GM23338 (cell line): Measurements from ENCODE around the gene ZSWIM1. TPM values are rescaled to one million over a fixed set of nuclear protein-coding genes. Genes with fewer than 3 reads are reported as not detected.

Source experiments
- ATAC-seq: fragments of 200-7000 bp; cut with Tn5 transposase; 3 replicates; pipeline ENCODE4 v1.9.1; 2020
- DNase-seq: peaks from one replicate; pipeline ENCODE4 v3.0.0-alpha.2; 2015; ENCODE audit warnings: low spot score
- H2AFZ ChIP-seq: fragments of 200-600 bp; sonication (generic); 2 replicates; pipeline ENCODE4 v1.8.0; 2016; ENCODE audit warnings: antibody characterized with exemption, mild to moderate bottlenecking, moderate library complexity
- H3F3A ChIP-seq: fragments of 200-600 bp; sonication (generic); replicated peaks from 2 replicates; pipeline ENCODE4 v1.8.0; 2017; ENCODE audit warnings: antibody characterized with exemption, mixed run types, low read depth
- H3K27ac ChIP-seq: fragments of 200-600 bp; sonication (generic); 2 replicates; pipeline ENCODE4 v1.6.1; 2016; ENCODE audit warnings: low read depth
- H3K27me3 ChIP-seq: fragments of 200-600 bp; sonication (generic); 2 replicates; pipeline ENCODE4 v1.8.0; 2016; ENCODE audit warnings: mild to moderate bottlenecking, mixed run types, moderate library complexity; ENCODE audit not compliant: insufficient read depth
- H3K36me3 ChIP-seq: fragments of 200-600 bp; sonication (generic); 2 replicates; pipeline ENCODE4 v1.8.0; 2016; ENCODE audit warnings: mild to moderate bottlenecking; ENCODE audit not compliant: insufficient read depth
- H3K4me1 ChIP-seq: fragments of 200-600 bp; sonication (generic); 2 replicates; pipeline ENCODE4 v1.8.0; 2016; ENCODE audit warnings: mild to moderate bottlenecking, moderate library complexity; ENCODE audit not compliant: insufficient read depth
- H3K4me2 ChIP-seq: fragments of 200-600 bp; sonication (generic); 2 replicates; pipeline ENCODE4 v1.7.1; 2017; ENCODE audit warnings: mixed run types
- H3K4me3 ChIP-seq: fragments of 200-600 bp; sonication (generic); 2 replicates; pipeline ENCODE4 v1.6.1; 2016; ENCODE audit warnings: mixed run types
- H3K79me2 ChIP-seq: fragments of 200-600 bp; sonication (generic); replicated peaks from 2 replicates; pipeline ENCODE4 v1.8.0; 2017; ENCODE audit warnings: mild to moderate bottlenecking; ENCODE audit not compliant: insufficient read depth
- H3K9me2 ChIP-seq: fragments of 200-600 bp; sonication (generic); 2 replicates; pipeline ENCODE4 v1.8.0; 2017; ENCODE audit not compliant: insufficient read depth
- H4K20me1 ChIP-seq: fragments of 200-600 bp; sonication (generic); replicated peaks from 2 replicates; pipeline ENCODE4 v1.8.0; 2017; ENCODE audit warnings: mild to moderate bottlenecking; ENCODE audit not compliant: insufficient read depth
- H3K27ac Mint-ChIP-seq: 2 replicates; pipeline ENCODE4 v1.8.0; 2020; ENCODE audit warnings: inconsistent platforms, mild to moderate bottlenecking, moderate library complexity, mixed read lengths
- H3K27me3 Mint-ChIP-seq: 3 replicates; pipeline ENCODE4 v1.8.0; 2022; ENCODE audit warnings: low read depth, mild to moderate bottlenecking, moderate library complexity, mixed read lengths, inconsistent platforms; ENCODE audit not compliant: insufficient read depth, poor library complexity
- H3K36me3 Mint-ChIP-seq: 3 replicates; pipeline ENCODE4 v1.8.0; 2021; ENCODE audit warnings: low read depth, mild to moderate bottlenecking, inconsistent platforms, moderate library complexity, mixed read lengths
- H3K4me1 Mint-ChIP-seq: 3 replicates; pipeline ENCODE4 v1.8.0; 2020; ENCODE audit warnings: mild to moderate bottlenecking, inconsistent platforms, mixed read lengths
- H3K4me3 Mint-ChIP-seq: 3 replicates; pipeline ENCODE4 v1.8.0; 2021; ENCODE audit warnings: moderate library complexity, mild to moderate bottlenecking, inconsistent platforms, mixed read lengths
- H3K9me3 Mint-ChIP-seq: 3 replicates; pipeline ENCODE4 v1.8.0; 2020; ENCODE audit warnings: moderate library complexity, mild to moderate bottlenecking, inconsistent platforms, mixed read lengths
- CREB1 ChIP-seq: fragments of 250-450 bp; sonication (Bioruptor Pico); IDR thresholded peaks from 2 replicates; pipeline ENCODE4 v1.5.0; 2020; ENCODE audit warnings: low read depth, mild to moderate bottlenecking, moderate library complexity
- EZH2phosphoT487 ChIP-seq: fragments of 200-600 bp; sonication (generic); IDR thresholded peaks from one replicate; pipeline ENCODE4 v1.8.1; 2018; ENCODE audit warnings: antibody characterized with exemption; ENCODE audit not compliant: unreplicated experiment
- POLR2AphosphoS5 ChIP-seq: IDR thresholded peaks from 2 replicates; pipeline ENCODE4 v1.6.1; 2016; ENCODE audit warnings: antibody characterized with exemption, low read depth
- ZNF331 ChIP-seq: fragments of 250-450 bp; sonication (Bioruptor Pico); IDR thresholded peaks from 2 replicates; pipeline ENCODE4 v1.5.0; 2020; ENCODE audit warnings: low read depth, mild to moderate bottlenecking, moderate library complexity
- ZNF462 ChIP-seq: fragments of 250-450 bp; sonication (Bioruptor Pico); IDR thresholded peaks from 2 replicates; pipeline ENCODE4 v1.5.0; 2020; ENCODE audit warnings: mild to moderate bottlenecking, moderate library complexity
- polyA plus RNA-seq: library from polyadenylated mRNA; unstranded; fragments of >200 nt; fragmentation: Nextera tagmentation; extraction: Ambion mirVana; gene quantifications from 2 replicates; pipeline ENCODE4 v1.2.1, GENCODE V29; 2016
- total RNA-seq: library from RNA; depleted of rRNA; stranded (reverse); fragments of >200 nt; shearing (Covaris generic); gene quantifications from 2 replicates; pipeline ENCODE4 v1.2.3, GENCODE V29; 2014
- TF ChIP-seq, protein P1 (sequence below): IDR thresholded peaks from 2 replicates; pipeline ENCODE4 v1.6.1; 2016; ENCODE audit warnings: antibody characterized with exemption

ZSWIM1 gene
- total and polyA plus RNA-seq, 2 experiments from 2014 or later = 11.5 to 16.2 TPM

GRCh38 chr20:45853484-45853883, 27.5 kb upstream of the ZSWIM1 start (continued):
- no peak for TF ChIP-seq ZNF331
- no peak for TF ChIP-seq EZH2phosphoT487
- peak; percentile 26; the same call in 1 of the 2 replicates for TF ChIP-seq POLR2AphosphoS5
- peak; percentile 53; the same call in 1 of the 2 replicates for TF ChIP-seq CREB1

DNA sequence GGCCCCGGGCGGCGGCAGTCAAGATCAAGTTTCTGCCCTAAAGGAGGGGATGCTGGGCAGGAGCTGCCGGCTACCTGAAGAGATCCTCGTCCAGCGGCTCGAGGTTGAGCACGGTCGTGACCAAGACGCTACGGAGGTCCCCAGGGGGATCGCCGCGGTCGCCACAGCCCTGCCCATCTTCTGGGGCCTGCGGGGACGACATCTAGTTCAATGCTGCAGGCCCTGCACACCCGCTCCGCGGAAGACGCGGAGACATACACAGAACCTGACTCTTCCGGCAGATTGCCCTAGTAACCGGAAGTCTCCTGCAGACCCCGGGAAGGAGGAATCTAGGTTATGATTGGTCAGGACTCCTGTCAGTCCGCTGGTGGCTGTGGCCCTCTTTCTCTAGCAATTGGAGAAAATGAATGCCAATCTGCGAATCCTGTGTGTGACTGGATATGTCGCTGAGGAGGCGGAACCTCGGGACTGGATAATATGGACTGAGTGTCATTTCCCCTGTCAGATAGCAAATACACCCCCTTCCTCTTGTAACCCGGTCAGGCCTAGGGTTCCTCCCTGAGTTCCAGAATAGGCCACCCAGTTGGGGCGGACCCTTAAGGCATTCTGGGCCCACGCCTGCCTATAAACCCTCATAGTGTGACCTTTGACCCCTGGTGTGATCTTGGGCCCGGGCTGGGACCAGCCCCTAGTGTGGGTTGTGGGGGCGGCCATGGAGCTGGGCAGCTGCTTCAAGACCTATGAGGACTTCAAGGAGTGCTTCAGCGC, 23.7 kb upstream of the ZSWIM1 start, which contains the start of the genes ACOT8 and ZSWIM3:
Gene ACOT8, minus strand, starts transcription at position 279 of the 768 bp plus-strand sequence. Its CDS starts 77 bp downstream, at position 202.
Gene ZSWIM3, plus strand, starts transcription at position 501 of the 768 bp plus-strand sequence. Its CDS starts 212 bp downstream, at position 713.
- Histone ChIP-seq H3K79me2 (peaks cover 33% of the 10 kb centered on the region), H3F3A (no peaks in the 10 kb centered on the region), H3K27me3 (no peaks in the 10 kb centered on the region), H3K4me1 (peaks cover 43% of the 10 kb centered on the region), H3K4me3 (peak within 1 kb of the TSS; percentile 63), H3K4me2 (peak within 1 kb of the TSS; percentile 75), H3K9me2 (no peaks in the 10 kb centered on the region), H3K36me3 (0 out of 2 replicates have a peak, but pooled peaks cover 3% of the 10 kb centered on the region), H4K20me1 (no peaks in the 10 kb centered on the region), H3K27ac (peak within 1 kb of the TSS; percentile 78), H2AFZ (no peak within 1 kb of the TSS)
- H3K36me3 Mint-ChIP-seq = peaks cover 13% of the 10 kb centered on the region
- peak within 1 kb of the TSS; percentile 94 for H3K4me3 Mint-ChIP-seq
- TF ChIP-seq ZNF462 (0 out of 2 replicates have a peak, but pooled peaks have one; percentile 13), CREB1 (peak; percentile 82), POLR2AphosphoS5 (peak; percentile 73)
- TF ChIP-seq, protein P1, sequence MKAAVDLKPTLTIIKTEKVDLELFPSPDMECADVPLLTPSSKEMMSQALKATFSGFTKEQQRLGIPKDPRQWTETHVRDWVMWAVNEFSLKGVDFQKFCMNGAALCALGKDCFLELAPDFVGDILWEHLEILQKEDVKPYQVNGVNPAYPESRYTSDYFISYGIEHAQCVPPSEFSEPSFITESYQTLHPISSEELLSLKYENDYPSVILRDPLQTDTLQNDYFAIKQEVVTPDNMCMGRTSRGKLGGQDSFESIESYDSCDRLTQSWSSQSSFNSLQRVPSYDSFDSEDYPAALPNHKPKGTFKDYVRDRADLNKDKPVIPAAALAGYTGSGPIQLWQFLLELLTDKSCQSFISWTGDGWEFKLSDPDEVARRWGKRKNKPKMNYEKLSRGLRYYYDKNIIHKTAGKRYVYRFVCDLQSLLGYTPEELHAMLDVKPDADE = no peak
- H3K4me1 Mint-ChIP-seq = peaks cover 56% of the 10 kb centered on the region
- peak; percentile 100 for DNase-seq
- H3K27ac Mint-ChIP-seq = peak within 1 kb of the TSS; percentile 95
- peaks cover 8% of the 10 kb centered on the region for H3K27me3 Mint-ChIP-seq
- peak; percentile 89 for ATAC-seq
- no peaks in the 10 kb centered on the region for H3K9me3 Mint-ChIP-seq
